SK-N-SH treated with all-trans-retinoic acid at 6 μM for 48 hours (cell line): ENCODE data around the gene ZGPAT.

Source experiments
- CSDC2 ChIP-seq: fragments of 250-450 bp; sonication (Bioruptor Pico); IDR thresholded peaks from 2 replicates; pipeline ENCODE4 v1.5.0; 2020; ENCODE audit warnings: mild to moderate bottlenecking, moderate library complexity
- GLIS3 ChIP-seq: fragments of 250-450 bp; sonication (Bioruptor Pico); IDR thresholded peaks from 2 replicates; pipeline ENCODE4 v1.5.0; 2020; ENCODE audit warnings: mild to moderate bottlenecking, moderate library complexity
- ISL1 ChIP-seq: fragments of 250-450 bp; sonication (Bioruptor Pico); IDR thresholded peaks from 2 replicates; pipeline ENCODE4 v2.1.2; 2022; ENCODE audit warnings: mild to moderate bottlenecking, moderate library complexity
- PATZ1 ChIP-seq: fragments of 250-450 bp; sonication (Bioruptor Pico); IDR thresholded peaks from 2 replicates; pipeline ENCODE4 v1.8.0; 2020; ENCODE audit warnings: mild to moderate bottlenecking, moderate library complexity, borderline replicate concordance
- POU6F1 ChIP-seq: fragments of 250-450 bp; sonication (Bioruptor Pico); IDR thresholded peaks from 2 replicates; pipeline ENCODE4 v1.8.0; 2021; ENCODE audit warnings: low read depth, mild to moderate bottlenecking, moderate library complexity, borderline replicate concordance
- PPARA ChIP-seq: fragments of 250-450 bp; sonication (Bioruptor Pico); IDR thresholded peaks from 2 replicates; pipeline ENCODE4 v1.5.0; 2020; ENCODE audit warnings: mild to moderate bottlenecking, borderline replicate concordance
- RARB ChIP-seq: fragments of 250-450 bp; sonication (Bioruptor Pico); IDR thresholded peaks from 2 replicates; pipeline ENCODE4 v1.8.0; 2021; ENCODE audit warnings: mild to moderate bottlenecking, moderate library complexity
- TCF4 ChIP-seq: fragments of 250-450 bp; sonication (Bioruptor Pico); IDR thresholded peaks from 2 replicates; pipeline ENCODE4 v1.8.0; 2021; ENCODE audit warnings: mild to moderate bottlenecking, moderate library complexity, borderline replicate concordance
- TOX ChIP-seq: fragments of 250-450 bp; sonication (Bioruptor Pico); IDR thresholded peaks from 2 replicates; pipeline ENCODE4 v1.8.0; 2021; ENCODE audit warnings: mild to moderate bottlenecking, moderate library complexity, borderline replicate concordance
- ZFP3 ChIP-seq: fragments of 250-450 bp; sonication (Bioruptor Pico); IDR thresholded peaks from 2 replicates; pipeline ENCODE4 v1.5.0; 2020; ENCODE audit warnings: mild to moderate bottlenecking, moderate library complexity
- TF ChIP-seq, protein P1 (sequence below): fragments of 250-450 bp; sonication (Bioruptor Pico); IDR thresholded peaks from 2 replicates; pipeline ENCODE4 v1.5.1; 2020; ENCODE audit warnings: low read depth, mild to moderate bottlenecking, moderate library complexity

DNA sequence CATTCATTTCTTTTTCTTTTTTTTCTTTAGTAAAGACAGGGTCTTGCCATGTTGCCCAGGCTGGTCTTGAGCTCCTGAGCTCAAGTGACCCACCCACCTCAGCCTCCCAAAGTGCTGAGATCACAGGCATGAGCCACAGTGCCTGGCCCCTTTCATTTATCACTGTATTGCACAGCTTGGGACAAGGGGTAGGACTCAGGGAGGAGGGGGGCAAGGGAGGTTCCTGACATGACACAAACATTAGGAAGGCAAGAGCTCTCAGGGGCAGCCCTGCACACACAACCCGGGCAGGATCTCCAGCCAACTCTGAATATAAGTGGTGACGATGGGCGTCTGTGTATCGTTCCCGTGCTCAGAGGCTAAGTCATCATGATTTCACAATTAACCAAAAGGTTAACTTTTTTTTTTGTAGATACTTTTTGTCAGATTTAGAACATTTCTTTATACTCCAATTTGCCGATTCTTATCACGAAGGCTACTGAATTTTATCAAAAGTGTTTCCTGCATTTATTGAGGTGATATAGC, 51.6 kb downstream of the ZGPAT start:
- TF ChIP-seq PATZ1 (CRISPR knock-in tag) (no peak), TCF4 (CRISPR knock-in tag) (no peak), POU6F1 (CRISPR knock-in tag) (no peak), PPARA (CRISPR knock-in tag) (no peak), ISL1 (no peak), RARB (no peak), GLIS3 (CRISPR knock-in tag) (no peak), CSDC2 (CRISPR knock-in tag) (no peak), TOX (CRISPR knock-in tag) (no peak), ZFP3 (no peak)
- TF ChIP-seq, protein P1, sequence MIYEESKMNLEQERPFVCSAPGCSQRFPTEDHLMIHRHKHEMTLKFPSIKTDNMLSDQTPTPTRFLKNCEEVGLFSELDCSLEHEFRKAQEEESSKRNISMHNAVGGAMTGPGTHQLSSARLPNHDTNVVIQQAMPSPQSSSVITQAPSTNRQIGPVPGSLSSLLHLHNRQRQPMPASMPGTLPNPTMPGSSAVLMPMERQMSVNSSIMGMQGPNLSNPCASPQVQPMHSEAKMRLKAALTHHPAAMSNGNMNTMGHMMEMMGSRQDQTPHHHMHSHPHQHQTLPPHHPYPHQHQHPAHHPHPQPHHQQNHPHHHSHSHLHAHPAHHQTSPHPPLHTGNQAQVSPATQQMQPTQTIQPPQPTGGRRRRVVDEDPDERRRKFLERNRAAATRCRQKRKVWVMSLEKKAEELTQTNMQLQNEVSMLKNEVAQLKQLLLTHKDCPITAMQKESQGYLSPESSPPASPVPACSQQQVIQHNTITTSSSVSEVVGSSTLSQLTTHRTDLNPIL (CRISPR knock-in tag), result no peak
